ENCODE measurements around the gene HELQ. TPM values are rescaled to one million over a fixed set of nuclear protein-coding genes. Genes with fewer than 3 reads are reported as not detected.

The HELQ gene
- total RNA-seq, 1 donor, result 17.4 TPM

GRCh38 chr4:83378419-83378818, 77.2 kb downstream of the HELQ start:
- Histone ChIP-seq H4K20me1 (ENCODE audit: insufficient read depth, low read length) (no peaks in the 10 kb centered on the region), H3K79me2 (ENCODE audit: insufficient read depth, low read length) (no peaks in the 10 kb centered on the region), H3K36me3 (ENCODE audit: insufficient read depth, low read length) (no peaks in the 10 kb centered on the region), H2AFZ (ENCODE audit: low read length) (no peak overlapping the region), H3K27me3 (ENCODE audit: insufficient read depth, low read length) (no peaks in the 10 kb centered on the region), H3K4me2 (ENCODE audit: insufficient read depth, low read length) (no peak overlapping the region), H3K27ac (ENCODE audit: low read depth, low read length) (no peak overlapping the region), H3K9me3 (ENCODE audit: low read depth, low read length) (no peaks in the 10 kb centered on the region), H3K4me1 (ENCODE audit: insufficient read depth, low read length) (no peaks in the 10 kb centered on the region), H3K4me3 (ENCODE audit: insufficient read depth, low read length) (no peak overlapping the region)
- TF ChIP-seq, protein P1, sequence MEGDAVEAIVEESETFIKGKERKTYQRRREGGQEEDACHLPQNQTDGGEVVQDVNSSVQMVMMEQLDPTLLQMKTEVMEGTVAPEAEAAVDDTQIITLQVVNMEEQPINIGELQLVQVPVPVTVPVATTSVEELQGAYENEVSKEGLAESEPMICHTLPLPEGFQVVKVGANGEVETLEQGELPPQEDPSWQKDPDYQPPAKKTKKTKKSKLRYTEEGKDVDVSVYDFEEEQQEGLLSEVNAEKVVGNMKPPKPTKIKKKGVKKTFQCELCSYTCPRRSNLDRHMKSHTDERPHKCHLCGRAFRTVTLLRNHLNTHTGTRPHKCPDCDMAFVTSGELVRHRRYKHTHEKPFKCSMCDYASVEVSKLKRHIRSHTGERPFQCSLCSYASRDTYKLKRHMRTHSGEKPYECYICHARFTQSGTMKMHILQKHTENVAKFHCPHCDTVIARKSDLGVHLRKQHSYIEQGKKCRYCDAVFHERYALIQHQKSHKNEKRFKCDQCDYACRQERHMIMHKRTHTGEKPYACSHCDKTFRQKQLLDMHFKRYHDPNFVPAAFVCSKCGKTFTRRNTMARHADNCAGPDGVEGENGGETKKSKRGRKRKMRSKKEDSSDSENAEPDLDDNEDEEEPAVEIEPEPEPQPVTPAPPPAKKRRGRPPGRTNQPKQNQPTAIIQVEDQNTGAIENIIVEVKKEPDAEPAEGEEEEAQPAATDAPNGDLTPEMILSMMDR (IDR thresholded peaks at IDR 0.05; ENCODE audit: extremely low read depth, low read depth, low read length), result no peak
- DNase-seq (ENCODE audit: insufficient read length, low spot score, missing footprints), result no peak

DNA sequence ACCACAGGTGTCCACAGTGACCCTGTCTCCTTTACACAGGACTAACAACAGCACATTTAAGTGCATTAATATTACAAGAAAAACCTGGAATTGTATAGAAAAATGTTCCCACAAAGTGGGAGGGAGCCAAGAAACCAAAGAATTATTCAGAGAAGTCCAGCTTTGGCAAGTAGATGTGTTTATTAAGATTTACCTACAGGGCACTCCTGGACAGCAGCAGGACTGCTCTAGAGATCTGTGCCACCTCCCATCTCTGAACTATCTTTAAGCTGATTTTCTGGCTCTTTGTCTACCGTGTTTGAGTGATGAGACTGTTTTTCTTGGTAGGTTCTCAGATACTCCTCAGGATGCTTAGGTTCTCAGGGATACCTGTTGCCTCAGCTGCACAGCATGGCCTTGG, 82.7 kb downstream of the HELQ start:
- no peak for DNase-seq (ENCODE audit: insufficient read length, low spot score, missing footprints)

GRCh38 chr4:83371936-83372335, 83.7 kb downstream of the HELQ start:
- Histone ChIP-seq H3K4me3 (ENCODE audit: insufficient read depth, low read length) (no peak overlapping the region), H3K27ac (ENCODE audit: low read depth, low read length) (no peak overlapping the region), H4K20me1 (ENCODE audit: insufficient read depth, low read length) (no peaks in the 10 kb centered on the region), H2AFZ (ENCODE audit: low read length) (no peak overlapping the region), H3K79me2 (ENCODE audit: insufficient read depth, low read length) (no peaks in the 10 kb centered on the region), H3K9me3 (ENCODE audit: low read depth, low read length) (no peaks in the 10 kb centered on the region), H3K4me2 (ENCODE audit: insufficient read depth, low read length) (no peak overlapping the region), H3K27me3 (ENCODE audit: insufficient read depth, low read length) (peaks cover 7% of the 10 kb centered on the region), H3K36me3 (ENCODE audit: insufficient read depth, low read length) (no peaks in the 10 kb centered on the region), H3K4me1 (ENCODE audit: insufficient read depth, low read length) (no peaks in the 10 kb centered on the region)
- no peak for DNase-seq (ENCODE audit: insufficient read length, low spot score, missing footprints)
- TF ChIP-seq, protein P1 (IDR thresholded peaks at IDR 0.05; ENCODE audit: extremely low read depth, low read depth, low read length), result no peak

More for the DNA sequence above, 82.7 kb downstream of the HELQ start:
- Histone ChIP-seq H3K4me2 (ENCODE audit: insufficient read depth, low read length) (no peak overlapping the region), H3K27me3 (ENCODE audit: insufficient read depth, low read length) (peaks cover 4% of the 10 kb centered on the region), H3K4me1 (ENCODE audit: insufficient read depth, low read length) (no peaks in the 10 kb centered on the region), H3K79me2 (ENCODE audit: insufficient read depth, low read length) (no peaks in the 10 kb centered on the region), H4K20me1 (ENCODE audit: insufficient read depth, low read length) (no peaks in the 10 kb centered on the region), H3K9me3 (ENCODE audit: low read depth, low read length) (no peaks in the 10 kb centered on the region), H2AFZ (ENCODE audit: low read length) (no peak overlapping the region), H3K4me3 (ENCODE audit: insufficient read depth, low read length) (no peak overlapping the region), H3K36me3 (ENCODE audit: insufficient read depth, low read length) (no peaks in the 10 kb centered on the region), H3K27ac (ENCODE audit: low read depth, low read length) (no peak overlapping the region)
- TF ChIP-seq, protein P1 (IDR thresholded peaks at IDR 0.05; ENCODE audit: extremely low read depth, low read depth, low read length), result no peak

GRCh38 chr4:83371235-83371634, 84.4 kb downstream of the HELQ start:
- H4K20me1 ChIP-seq (ENCODE audit: insufficient read depth, low read length), result no peaks in the 10 kb centered on the region
- peaks cover 7% of the 10 kb centered on the region for H3K27me3 ChIP-seq (ENCODE audit: insufficient read depth, low read length)
- H3K79me2 ChIP-seq (ENCODE audit: insufficient read depth, low read length), result no peaks in the 10 kb centered on the region
- H3K4me3 ChIP-seq (ENCODE audit: insufficient read depth, low read length), result no peak overlapping the region
- H3K4me2 ChIP-seq (ENCODE audit: insufficient read depth, low read length), result no peak overlapping the region
- H3K9me3 ChIP-seq (ENCODE audit: low read depth, low read length), result no peaks in the 10 kb centered on the region
- TF ChIP-seq, protein P1 (IDR thresholded peaks at IDR 0.05; ENCODE audit: extremely low read depth, low read depth, low read length), result no peak
- no peak overlapping the region for H2AFZ ChIP-seq (ENCODE audit: low read length)
- no peak for DNase-seq (ENCODE audit: insufficient read length, low spot score, missing footprints)
- no peak overlapping the region for H3K27ac ChIP-seq (ENCODE audit: low read depth, low read length)
- H3K36me3 ChIP-seq (ENCODE audit: insufficient read depth, low read length), result no peaks in the 10 kb centered on the region
- no peaks in the 10 kb centered on the region for H3K4me1 ChIP-seq (ENCODE audit: insufficient read depth, low read length)

All from osteoblast (primary cell).